HTR-8/SVneo (cell line): ENCODE results near the gene PCDH15.

Experiments
- DNase-seq: peaks from one replicate; pipeline ENCODE4 v3.0.0; 2011; ENCODE audit warnings: low spot score, mixed read lengths; ENCODE audit not compliant: insufficient read length
- FAIRE-seq: peaks from 2 replicates; lab custom pipeline; 2011; peaks lifted over from hg19 to GRCh38; lab: Jason Lieb, UNC

PCDH15 gene

GRCh38 chr10:54710918-54711317 lies 90.1 kb downstream of the PCDH15 start:
- FAIRE-seq (no peak), DNase-seq (no peak)

DNA sequence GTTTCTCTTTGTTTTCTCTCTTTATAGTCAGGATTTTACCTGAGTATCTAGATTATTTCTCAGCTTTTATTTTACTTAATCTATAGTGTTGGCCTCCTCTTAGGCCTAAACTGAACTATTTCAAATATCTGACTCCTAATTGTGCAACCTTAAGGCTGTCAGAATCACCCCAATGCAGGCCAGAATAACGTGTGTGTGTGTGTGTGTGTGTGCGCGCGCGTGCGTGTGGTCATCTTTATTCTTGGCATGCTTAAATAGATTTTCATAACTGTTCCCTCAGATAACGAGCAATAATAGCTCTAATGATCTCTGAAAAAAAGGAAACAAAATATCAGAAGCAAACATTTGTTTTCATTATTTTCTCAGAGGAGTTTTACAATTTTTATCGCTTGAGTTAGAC lies 92.4 kb downstream of the PCDH15 start:
- FAIRE-seq (no peak), DNase-seq (no peak)

GRCh38 chr10:54708021-54708420 lies 93.0 kb downstream of the PCDH15 start:
- FAIRE-seq (no peak), DNase-seq (no peak)

DNA sequence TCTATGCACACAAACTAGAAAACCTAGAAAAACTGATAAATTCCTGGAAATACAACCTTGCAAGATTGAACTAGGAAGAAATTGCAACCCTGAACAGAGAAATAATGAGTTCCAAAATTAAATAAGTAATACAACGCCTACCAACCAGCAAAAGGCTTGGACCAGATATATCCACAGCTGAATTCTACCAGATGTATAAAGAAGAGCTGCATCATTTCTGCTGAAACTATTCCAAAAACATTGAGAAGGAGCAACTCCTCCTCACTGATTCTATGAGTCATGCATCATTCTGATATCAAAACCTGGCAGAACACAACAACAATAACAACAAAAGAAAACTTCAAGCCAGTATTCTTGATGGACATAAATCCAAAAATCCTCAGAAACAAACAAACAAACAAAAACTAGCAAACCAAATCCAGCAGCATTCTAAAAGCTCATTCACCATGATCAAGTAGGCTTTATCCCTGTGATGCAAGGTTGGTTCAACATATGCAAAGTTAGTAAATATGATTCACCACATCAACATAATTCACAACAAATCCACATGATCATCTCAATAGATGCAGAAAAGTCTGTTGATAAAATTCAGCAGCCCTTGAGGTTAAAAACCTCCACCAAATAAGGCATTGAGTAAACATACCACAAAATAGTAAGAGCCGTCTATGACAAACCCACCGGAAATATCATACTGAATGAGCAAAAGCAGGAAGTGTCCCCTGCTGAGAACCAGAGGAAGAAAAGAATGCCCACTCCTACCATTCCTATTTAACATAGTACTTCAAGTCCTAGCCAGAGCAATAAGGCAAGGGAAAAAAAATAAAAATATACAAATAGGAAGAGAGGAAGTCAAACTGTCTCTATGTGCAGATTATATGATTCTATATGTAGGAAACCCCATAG lies 98.2 kb downstream of the PCDH15 start:
- no peak for DNase-seq
- no peak for FAIRE-seq

DNA sequence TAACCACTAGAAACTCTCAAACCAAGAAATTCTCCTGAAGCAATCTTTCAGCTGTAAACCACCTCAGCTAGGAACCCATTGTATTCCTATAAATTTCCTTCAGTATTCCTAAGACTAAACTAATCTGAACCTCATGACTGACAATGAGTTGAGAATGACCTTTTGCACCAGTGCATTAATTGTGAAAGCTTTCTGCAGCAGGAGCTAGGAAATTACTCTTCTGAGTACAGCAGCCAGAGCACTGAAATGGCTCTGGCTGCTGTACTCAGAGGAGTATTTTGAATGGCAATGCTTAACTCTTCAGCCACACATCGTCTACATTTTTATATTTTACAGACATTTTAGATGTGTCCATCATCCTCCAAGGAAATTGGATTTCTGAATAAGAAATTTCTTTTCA lies 109.7 kb downstream of the PCDH15 start:
- no peak for FAIRE-seq

DNA sequence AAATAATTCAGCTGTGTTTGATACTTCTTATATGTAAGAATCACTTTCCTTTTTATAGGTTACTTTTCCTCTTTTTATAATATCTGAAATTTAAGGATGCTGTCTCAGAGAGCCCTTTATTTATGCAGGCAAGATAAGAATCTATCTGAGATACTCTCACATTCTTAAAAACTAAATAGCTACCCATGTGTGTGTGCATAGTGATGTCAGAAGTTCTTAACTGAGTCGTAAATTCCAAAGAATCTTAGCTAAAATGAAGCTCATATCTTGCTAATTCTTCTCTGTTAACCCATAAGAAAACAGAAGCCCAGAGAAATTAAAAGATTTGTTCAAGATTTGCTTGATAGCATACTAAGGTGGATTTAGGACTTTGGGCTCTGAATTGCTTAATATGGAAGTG lies 118.5 kb downstream of the PCDH15 start:
- DNase-seq, result no peak
- no peak for FAIRE-seq

More for the DNA sequence above, 109.7 kb downstream of the PCDH15 start:
- DNase-seq, result no peak

DNA sequence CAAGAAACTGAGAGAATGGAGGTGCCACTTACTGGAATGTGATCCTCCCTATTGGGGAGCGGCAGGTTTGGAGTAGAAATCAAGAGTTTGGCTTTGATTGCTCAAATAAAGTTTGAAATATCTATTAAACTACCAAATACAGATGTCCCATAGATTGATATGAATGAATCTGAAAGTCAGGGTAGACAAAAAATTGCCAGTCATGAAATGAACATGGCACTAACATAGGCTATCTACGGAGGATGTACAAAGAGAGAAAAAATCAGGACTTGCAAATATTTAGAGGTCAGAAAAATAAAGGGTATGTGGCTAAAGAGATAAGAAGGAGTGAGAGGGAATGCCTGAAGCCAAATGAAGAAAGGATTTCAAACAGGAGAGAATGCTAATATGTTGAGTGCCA lies 119.9 kb downstream of the PCDH15 start:
- DNase-seq (no peak), FAIRE-seq (no peak)

DNA sequence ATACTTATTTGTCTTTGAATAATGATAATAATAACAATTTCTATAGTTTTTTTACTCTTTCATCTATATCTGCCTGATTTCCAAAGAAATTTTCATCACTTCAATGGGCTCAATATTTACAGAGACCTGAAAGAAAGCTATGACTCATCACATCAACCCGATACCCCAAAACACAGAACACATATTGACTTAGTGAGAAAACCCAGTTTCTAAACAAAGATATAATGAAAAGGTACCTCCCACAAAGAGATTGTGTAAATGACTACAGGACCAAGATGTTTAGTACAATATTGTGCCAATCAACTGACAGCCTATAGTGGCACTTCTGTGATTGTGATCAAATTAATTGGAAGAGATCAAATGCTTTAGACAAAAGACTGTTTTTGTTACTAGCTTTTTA lies 133.9 kb downstream of the PCDH15 start:
- DNase-seq (no peak), FAIRE-seq (no peak)

DNA sequence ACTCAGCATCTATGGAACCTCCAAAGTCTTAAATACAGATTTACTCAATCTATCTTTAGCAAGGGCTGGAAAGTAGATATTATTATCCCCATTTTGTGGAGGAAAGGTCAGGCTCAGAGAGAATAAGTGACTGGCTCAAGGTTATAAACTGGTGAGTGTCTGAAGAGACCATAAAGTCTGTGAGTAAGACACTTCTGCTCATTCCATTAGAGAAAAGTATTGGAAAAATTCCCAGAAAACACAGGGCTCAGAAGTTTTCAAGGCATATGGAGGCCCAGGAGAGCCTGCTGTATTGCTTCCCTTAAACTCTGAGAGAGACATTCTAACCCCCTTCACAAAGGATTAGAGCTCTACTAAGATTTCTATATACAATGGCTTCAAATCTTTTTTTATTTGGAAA lies 134.8 kb downstream of the PCDH15 start:
- FAIRE-seq, result no peak
- DNase-seq, result no peak

GRCh38 chr10:54665095-54665494 lies 135.9 kb downstream of the PCDH15 start:
- DNase-seq (no peak), FAIRE-seq (no peak)

DNA sequence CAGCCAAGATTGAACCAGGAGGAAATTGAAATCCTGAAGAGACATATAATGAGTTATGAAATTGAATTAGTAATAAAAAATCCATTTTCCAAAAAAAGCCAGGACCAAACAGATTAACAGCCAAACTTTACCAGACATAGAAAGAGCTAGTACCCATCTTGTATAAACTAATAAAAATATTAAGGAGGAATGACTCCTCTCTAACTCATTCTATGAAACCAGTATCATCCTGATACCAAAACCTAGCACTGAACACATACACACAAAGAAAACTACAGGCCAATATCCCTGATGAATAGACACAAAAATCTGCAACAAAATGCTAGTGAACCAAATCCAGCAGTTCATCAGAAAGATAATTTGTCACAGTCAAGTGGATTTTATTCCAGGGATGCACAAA lies 140.6 kb downstream of the PCDH15 start:
- DNase-seq (no peak), FAIRE-seq (no peak)

DNA sequence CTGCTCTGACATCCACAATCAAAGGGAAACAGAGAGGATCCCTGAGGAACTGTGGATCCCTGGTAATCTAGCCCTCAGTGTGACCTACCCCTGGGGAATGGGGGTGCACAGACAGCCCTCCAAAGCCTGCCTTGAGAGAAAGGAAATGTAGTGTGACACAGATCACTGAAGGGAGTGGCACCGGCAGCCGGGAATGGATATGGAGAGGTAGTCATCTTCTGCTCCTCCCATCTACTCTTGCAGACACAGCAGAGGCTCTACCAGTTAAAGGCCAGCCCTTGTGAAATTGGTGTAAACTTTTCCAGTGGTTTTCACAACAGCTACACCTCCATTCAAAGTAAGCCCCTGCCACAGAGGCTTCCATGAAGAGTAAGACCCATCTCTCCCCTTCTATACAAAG lies 144.4 kb downstream of the PCDH15 start:
- no peak for FAIRE-seq
- no peak for DNase-seq

DNA sequence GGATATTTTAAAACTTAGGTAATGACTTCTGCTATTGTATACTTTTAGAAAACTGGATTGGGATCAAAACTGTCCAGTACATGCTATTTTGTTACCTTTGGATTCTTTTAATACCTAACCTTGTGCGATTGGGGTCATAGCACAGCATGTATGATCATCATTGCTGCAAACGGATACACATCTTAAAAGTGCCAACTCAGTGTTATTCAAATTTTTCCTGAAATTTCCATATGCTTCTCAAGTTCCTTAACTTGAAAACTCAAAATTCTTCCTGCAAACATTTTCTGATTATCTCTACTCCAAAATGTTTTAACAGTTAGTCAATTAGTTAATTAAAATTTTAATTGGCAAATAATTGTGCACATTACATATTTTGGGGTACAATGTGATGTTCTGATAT lies 147.5 kb downstream of the PCDH15 start:
- FAIRE-seq (no peak), DNase-seq (no peak)

- no peak for FAIRE-seq
- DNase-seq, result no peak
Observed at GRCh38 chr10:54650547-54650946, 150.5 kb downstream of the PCDH15 start.

DNA sequence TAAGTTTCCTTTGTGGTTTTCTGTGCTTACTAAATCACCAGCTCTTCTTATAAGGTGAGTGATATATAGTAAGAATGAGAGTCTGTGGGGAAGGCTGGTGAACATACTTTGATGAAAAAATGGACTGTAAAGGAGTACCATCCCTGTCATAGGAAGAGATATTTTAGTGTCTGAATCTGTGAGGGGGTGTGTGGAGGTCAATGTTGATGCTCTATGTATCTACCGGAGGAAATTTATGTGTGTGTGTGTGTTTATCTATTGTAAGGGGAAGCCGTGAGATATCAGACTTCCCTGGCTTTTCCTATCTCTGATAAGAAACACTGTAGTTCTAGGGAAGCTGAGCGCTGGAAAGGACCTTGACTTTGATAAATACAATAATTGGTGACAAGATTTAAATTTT lies 179.0 kb downstream of the PCDH15 start:
- no peak for DNase-seq
- FAIRE-seq, result no peak

GRCh38 chr10:54620352-54620751 lies 180.7 kb downstream of the PCDH15 start:
- DNase-seq (no peak), FAIRE-seq (no peak)

DNA sequence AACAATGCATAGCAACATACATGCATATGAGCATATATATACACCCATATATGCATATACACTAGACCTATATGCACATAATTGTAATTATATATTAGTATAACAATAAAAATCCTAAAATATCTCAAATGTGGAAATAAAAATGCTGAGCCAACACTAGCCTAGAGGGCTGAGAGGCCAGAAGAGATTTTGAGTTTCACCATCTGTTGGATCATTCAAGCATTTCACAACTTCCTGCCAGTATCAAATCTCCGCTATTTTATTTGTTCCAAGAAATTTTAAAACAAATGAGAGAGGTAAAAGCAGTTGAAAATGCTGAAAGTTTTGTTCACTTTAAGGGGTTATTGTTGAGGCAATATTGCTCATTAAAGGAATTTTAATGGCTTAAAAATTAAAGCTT lies 187.0 kb downstream of the PCDH15 start:
- no peak for FAIRE-seq
- DNase-seq, result no peak

GRCh38 chr10:54613162-54613561 lies 187.9 kb downstream of the PCDH15 start:
- no peak for DNase-seq
- FAIRE-seq, result no peak

DNA sequence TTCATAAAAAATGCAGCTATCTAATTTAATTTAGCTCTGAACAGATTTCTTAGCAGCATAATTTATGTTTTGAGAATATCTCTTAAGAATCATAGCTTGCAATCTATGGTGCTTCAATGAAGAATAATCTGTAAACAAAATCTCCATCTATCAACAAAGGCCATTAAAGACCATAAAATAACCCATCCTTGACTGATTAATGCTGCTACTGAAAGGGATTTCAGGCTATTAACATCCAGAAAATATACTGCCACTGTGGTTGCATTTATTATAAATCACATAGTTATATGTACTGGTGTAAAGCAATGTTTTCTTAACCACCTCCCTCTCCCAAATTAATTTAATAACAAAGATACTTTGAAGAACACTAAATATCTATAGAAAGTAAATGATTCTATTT lies 191.6 kb downstream of the PCDH15 start:
- no peak for FAIRE-seq

DNA sequence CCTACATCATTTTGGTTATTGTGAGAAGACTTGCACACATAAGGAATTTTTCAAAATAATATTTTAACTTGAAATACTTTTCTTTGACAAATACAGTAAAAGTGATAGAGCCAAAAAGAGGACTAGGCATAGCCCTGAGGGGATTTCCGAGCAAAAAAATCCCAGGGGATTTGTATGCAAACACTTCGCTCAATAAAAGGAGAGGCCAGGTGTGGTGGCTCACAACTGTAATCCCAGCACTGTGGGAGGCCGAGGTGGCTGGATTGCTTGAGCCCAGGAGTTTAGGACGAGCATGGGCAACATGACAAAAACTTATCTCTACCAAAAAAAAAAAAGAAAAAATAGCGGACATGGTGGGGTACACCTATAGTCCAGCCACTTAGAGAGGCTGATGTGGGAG lies 193.0 kb downstream of the PCDH15 start:
- DNase-seq, result no peak
- FAIRE-seq, result no peak

More for the DNA sequence above, 191.6 kb downstream of the PCDH15 start:
- DNase-seq, result no peak

GRCh38 chr10:54594289-54594688 lies 206.7 kb downstream of the PCDH15 start:
- no peak for FAIRE-seq
- DNase-seq, result no peak

DNA sequence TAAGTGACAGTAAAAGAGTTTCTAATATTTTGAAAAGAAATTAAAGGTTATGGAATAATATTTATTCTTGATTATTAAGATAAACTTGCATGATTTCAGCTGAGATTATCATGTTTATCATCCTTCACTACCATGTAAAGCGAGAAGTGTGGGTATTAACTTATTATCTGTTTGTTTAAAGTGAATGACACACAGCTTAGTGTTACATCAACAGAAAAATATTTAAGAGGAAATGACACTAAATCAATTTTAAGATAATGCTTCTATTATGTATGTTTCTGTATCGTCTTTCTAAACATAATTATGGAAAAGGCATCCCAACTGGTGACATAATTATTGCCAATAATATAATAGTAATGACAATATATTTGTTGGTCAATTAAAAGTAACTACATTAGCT lies 213.1 kb downstream of the PCDH15 start:
- FAIRE-seq, result no peak

More for the DNA sequence above, 213.1 kb downstream of the PCDH15 start:
- DNase-seq, result no peak
